Left forelimb (tissue), 1 donor: Measurements from ENCODE around the gene KIF6.
"Not testable (repeated sequence)": the region's sequence is repeated elsewhere in the genome, so short reads cannot be mapped to it uniquely, and the experiment has no call there.

Experiments used
- DNase-seq: peaks from one replicate; pipeline ENCODE4 v3.0.0-alpha.2; 2018; ENCODE audit warnings: low spot score

Gene KIF6

DNA sequence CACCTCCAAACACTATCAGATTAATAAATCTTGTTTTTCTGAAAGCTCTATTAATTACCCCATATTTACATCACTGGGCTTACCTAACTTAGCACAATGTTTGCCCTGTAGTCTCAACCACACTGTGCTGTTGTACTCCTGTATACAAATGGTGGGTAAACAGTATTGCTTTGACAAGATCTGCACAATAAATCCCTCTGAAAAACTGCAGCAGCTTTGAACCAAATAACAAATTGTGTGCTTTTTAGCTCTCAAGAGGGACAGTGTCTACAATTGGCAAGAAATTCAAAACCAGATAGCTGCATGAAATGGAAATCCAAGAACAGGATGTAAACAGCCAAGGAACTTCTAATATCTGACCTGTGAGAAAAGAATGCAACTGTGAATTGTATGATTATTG lies 10.4 kb downstream of the KIF6 start:
- no peak for DNase-seq

DNA sequence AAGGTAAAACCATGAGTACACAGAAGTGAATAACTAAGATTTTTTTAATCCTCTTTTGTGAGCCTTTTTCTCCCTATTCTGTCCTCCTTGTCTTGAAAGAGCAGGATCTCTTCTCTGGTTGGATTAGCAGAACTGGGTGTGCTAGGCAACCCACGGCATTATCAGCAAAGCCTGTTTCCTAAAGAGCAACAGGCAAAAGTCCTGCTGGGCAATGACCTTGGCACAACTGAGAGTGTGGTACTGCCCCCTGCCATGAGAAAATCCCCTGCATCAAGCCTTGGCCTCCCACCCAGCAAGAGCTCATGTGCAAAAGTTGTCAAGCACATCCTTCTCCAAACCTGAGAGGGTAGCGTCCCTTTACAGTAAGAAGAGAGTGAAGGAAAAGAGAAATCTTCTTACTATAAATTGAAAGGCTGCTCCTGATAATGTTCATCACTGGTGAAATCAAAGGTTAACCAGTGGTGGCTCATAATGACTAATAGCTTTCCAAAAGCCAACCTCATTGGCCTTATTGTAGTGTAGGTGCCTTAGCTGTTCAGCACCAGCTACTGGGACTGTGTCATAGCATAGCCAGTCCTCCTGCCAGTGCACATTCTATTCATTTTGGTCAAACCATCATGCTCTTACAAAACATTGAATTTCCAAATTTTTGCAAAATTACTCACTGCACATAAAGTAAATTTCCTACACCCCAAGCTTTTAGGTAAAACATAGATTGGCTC lies 17.1 kb downstream of the KIF6 start:
- DNase-seq: no peak

DNA sequence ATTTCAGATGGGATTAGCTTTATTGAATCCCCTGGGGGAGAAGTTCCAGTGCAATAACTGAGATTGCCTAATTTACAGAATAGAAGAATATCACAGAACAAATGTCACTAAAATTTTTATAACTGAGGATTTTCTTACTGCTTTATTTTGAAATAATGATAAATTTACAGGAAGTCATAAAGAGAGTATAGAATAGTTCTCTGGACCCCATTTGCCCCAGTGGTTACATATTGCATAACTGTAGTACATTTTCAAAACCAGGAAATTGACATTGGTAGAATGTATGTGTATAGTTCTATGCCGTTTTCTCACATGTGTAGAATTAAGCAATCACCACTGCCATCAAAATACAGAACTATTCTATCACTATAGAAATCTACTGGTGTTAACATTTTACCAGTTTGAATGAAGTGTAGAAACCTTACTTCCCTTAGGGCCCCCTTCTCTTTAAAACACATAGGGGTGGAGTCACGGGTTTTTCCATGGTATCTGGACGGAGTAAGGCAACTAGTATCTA lies 18.3 kb downstream of the KIF6 start:
- no peak for DNase-seq

DNA sequence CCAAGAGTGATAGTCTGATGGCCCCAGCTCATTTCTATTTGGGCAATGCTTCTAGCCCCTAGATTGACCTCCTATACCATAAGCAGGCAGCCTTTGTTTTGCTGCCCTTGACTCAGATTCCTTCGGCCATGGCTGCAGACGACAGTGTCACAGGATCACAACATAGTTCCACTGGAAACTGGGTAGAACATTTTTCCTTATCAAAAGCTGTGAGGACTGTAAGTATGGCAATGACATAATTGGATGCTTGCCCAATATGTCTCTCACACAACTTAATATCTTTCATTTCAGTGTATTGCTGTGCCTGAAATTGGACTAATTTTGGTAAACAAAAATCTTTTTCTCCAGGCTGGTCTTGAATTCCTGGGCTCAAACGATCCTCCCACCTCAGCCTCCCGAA lies 22.9 kb downstream of the KIF6 start:
- DNase-seq: no peak

DNA sequence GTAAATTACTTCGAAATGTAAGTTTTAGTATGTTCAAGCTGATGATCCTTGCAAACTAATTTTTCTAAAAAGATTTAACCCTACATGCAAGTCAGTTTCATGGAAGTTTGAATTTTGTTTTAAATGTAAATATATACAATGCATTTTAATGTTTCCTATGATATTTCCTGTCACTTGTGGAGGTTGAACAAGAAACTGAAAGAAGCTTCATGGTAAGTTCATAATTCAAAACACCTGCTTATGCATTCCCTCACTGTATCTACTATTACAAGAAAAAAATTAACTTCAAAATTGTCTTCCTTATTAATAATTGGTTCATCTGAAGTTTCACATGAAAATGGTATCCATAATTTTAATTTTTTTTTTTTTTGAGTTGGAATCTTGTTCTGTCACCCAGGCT lies 24.8 kb downstream of the KIF6 start:
- no peak for DNase-seq

DNA sequence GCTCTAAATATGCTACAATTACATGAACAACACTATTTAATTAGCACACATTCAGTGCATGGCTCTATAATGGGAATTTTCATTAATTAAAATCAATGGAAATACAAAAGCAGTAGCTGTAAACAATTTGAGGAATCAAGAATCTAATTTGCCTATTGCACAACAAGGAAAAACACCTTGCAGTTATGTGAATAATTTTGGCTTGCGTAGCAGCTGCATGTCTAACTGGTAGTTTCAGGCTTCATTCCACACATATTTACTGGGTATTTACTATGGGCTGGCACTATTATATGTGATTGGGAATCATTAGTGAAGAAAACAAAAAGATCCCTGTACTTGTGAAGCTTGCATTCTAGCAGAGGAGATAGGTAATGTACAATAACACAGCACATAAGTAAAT lies 26.4 kb downstream of the KIF6 start:
- DNase-seq: no peak

DNA sequence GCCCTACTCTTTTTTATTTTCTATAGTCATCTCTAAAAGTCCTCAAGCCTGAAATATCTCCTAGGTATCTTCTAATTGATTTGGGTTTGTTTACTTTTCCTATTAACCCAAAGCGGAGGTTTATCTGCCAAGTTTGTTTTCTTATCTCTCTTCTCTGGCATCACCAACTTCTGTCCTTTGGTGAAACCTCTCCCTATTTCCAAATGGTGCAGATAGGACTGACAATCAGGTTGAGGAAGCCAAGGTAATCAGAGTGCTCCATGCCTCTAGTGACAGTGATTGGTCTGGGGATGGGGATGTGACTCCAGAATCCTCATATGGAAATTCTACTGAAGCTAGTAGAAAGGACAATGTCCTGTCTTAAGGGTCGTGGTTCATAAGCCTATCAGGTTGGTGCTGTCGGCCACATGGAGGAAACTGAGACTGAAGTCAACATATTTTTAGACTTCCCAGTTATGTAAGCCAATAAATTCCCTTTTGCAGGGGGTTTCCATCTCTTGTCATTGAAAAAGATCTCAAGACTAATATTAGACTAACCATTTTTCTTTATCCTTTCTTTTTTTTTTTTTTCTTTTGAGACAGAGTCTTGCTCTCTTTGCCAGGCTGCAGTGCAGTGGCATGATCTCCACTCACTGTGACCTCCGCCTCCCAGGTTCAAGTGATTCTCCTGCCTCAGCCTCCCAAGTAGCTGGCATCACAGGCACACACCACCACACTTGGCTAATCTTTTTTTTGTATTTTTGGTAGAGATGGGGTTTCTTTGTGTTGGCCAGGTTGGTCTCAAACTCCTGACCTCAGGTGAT lies 28.0 kb downstream of the KIF6 start:
- no peak for DNase-seq

DNA sequence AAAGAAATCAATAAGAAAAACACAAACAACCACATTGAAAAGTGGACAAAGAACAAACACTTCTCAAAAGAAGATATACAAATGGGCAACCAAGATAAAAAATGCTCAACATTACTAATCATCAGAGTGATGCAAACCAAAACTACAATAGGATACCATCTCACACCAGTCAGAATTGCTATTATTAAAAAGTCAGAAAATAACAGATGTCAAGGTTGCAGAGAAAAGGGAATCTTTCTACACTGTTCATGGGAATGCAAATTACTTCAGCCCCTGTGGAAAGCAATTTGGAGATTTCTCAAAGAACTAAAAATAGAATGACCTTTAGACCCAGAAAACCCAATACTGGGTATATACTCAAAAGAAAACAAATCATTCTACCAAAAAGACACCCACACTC lies 29.8 kb downstream of the KIF6 start:
- DNase-seq: no peak

DNA sequence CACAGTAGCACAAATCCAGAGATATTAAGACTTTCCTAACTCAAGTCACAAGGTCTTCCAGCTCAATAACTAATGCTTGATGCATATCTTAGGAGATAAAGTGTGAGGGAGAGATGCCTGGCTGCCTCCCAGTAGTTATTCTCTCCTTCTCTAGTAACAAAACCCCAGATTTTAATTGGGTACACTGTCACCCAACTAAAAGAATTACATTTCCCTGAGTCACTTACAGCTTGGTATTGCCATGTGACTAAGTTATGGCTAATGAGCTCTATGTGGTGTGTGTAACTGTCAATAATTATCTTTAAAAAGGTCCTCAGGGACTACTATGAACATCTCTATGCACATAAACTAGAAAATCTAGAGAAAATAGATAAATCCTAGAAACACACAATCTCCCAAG lies 32.0 kb downstream of the KIF6 start:
- DNase-seq: no peak

DNA sequence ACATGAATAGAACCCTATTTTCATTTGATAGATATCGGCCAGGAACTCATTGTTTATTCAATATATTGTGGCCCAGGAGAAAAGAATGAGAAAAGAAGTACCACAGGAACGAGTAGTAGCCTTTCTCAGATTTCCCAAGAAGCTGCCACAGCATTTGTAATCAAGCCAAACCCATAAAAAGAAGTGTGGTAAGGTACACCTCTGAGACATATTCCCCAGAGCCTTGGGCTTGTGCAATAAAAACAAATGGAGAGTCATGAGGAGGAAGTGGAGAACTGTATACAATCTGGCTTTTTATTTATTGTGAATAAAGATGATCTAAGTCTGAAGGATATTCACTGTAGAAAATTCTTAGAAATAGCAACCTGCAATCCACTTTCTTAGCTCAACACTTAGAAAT lies 36.7 kb downstream of the KIF6 start:
- DNase-seq: no peak

DNA sequence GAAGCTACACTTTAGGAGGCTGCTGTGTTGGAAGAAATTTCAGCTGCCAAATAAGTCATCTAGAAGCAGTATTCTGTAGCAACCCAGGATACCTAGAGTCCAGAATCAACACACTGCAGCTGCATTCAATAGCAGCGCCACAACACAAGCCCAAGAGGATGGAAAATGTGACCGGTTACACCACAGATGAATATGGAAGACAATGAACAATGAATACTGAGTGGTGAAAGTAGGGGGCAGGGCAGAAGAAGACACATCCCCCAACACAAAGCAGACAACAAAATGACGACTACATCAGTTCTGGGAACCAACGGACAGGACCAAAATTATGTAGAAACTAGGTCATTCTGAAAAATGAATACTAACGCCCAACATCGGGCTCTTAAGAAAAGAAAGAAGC lies 38.2 kb downstream of the KIF6 start:
- DNase-seq: no peak

DNA sequence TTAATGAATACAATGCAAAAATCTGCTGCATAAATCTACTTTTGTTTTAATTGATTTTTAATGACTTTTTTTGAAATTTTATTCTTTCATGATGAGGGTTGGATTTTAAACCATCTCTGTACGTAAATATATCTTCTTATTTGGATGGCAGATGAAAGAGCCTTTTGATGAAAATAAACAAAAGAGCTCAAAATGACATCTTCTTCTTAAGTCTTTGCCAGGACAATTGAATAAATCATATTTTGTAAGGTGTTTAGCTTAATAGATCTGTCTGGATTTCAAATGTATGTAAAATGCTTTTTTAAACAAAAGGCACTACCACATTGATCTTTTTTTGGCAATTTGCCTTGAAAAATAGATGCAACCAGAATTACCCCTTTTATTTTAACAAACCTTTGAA lies 39.3 kb downstream of the KIF6 start:
- no peak for DNase-seq

DNA sequence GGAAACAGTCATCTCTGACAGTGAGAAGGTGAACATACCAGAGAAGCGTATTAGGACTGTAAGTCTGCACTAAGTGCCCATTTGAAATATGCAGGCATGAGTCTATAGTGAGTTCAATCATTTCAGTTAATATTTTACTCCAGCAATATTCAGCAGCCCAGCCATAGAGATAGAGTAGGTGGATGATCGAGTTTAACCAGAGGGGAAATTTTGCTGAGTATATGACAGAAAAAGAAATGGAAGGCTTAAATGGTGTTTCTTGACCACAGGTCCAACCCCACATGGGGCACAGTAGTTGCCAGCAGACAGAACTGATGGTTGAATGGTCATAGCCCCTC lies 39.8 kb downstream of the KIF6 start:
- no peak for DNase-seq

DNA sequence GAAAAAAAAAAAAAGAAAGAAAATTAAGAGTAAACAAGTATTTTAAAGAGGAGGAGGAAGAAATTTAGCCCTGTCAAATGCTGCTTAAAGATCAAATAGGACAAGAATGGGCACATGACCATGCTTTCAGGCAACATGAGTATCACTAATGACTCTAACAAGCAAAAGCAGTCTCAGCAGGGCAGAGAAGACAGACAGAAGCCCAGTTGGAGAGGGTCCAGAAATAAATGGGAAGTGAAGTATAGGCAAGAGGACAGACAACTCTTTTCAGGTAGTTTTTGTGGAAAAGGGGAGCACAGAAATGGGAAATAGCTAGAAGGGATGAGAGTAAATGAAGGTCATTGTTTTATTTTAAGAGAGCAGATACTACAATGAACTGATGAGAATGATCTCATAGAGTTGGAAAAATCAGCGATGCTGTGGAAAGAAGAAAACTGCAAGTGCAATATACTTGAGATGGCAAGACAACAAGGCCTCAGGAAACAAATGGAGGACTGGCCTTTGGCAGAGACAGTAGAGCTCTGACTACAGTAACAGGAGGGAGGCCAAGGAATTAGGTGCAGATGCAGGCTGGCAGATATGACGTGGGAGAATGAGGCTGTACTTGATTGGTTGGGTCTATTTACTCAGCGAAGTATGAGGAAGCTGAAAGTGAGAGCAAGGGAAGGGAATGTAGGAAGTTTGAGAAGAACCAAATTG lies 40.3 kb downstream of the KIF6 start:
- DNase-seq: no peak

DNA sequence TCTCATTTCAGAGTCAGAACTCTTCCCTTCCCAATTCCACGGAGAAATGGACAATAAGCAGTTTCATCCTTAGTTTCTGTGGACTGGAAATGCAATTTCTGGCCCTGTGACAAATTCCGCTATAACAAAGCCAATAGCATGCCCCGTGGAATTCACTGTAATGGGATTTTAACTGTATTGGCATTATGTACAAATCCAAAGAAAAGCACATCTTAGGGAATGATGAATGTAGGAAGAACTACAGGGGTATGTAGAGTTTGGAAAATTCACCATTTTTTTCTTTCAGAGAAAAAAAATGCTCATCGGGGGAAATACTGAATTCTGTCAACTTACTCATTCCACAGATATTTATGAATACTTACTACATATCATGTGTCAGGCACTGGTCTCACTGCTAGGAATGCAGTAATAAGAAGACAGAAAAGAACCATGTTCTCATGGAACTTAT lies 43.5 kb downstream of the KIF6 start:
- no peak for DNase-seq

DNA sequence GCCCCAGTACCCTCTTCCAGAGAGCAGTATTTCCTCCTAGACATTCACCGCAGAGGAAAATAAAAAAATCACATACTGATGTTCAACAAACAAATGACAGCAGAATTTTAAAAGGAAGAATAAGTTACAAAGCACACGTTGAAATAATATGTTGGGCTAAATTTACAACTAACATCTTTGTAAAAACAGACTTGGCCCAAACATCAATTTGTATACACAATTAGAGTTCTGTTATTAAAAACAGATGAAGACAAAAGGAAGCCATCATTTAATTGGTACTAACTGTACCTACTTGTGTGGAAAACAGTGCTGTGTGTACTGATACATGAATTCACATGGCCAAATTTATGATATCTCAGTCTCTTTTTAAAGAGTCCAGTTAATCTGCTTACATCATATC lies 46.3 kb downstream of the KIF6 start:
- DNase-seq: no peak

DNA sequence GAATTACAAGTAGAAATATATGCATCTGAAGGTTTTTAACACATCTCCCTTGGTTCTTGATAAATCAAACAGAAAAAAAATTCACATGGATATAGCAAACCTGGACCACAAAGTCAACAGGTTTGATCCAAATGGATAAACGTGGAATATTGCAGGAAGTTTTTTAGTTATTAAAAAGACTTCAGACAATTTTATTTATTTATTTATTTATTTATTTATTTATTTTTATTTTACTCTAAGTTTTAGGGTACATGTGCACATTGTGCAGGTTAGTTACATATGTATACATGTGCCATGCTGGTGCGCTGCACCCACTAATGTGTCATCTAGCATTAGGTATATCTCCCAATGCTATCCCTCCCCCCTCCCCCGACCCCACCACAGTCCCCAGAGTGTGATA lies 47.9 kb downstream of the KIF6 start:
- DNase-seq: not testable (repeated sequence)

DNA sequence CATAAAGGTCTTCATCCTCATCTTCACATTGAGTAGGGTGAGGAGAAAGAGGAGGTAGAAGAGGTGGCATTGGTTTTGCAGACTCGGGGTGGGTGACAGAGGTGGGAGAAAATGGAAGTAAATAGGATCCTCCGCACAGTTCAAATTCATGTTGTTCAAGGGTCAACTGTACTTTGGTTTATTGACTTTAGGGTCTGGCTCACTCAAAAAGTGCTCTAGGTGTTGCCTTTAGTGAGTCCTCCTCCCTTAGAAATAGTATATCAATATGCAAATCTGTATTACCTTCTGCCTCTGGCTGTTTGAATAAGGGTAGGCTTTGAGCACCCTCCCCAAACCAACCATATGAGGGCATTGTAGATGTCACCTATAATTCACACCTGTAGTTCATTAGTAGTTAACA lies 54.7 kb downstream of the KIF6 start:
- no peak for DNase-seq

DNA sequence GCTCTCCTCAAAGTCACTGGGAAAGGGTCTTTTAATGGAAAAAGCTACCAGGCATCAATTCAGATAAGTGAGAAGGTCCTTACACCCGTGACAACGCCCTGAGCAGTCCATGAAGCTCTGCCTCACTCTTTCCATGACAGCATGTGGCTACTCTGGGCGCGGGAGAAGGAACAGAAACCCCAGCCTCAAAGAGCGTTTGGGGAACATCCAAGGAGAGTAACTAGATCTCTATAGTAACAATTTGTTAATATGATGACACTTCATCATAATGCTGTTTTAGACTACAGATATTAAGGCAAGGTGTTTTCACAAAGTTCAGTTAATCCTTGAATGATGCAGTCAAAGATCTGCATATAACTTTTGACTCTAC lies 55.2 kb downstream of the KIF6 start:
- no peak for DNase-seq

DNA sequence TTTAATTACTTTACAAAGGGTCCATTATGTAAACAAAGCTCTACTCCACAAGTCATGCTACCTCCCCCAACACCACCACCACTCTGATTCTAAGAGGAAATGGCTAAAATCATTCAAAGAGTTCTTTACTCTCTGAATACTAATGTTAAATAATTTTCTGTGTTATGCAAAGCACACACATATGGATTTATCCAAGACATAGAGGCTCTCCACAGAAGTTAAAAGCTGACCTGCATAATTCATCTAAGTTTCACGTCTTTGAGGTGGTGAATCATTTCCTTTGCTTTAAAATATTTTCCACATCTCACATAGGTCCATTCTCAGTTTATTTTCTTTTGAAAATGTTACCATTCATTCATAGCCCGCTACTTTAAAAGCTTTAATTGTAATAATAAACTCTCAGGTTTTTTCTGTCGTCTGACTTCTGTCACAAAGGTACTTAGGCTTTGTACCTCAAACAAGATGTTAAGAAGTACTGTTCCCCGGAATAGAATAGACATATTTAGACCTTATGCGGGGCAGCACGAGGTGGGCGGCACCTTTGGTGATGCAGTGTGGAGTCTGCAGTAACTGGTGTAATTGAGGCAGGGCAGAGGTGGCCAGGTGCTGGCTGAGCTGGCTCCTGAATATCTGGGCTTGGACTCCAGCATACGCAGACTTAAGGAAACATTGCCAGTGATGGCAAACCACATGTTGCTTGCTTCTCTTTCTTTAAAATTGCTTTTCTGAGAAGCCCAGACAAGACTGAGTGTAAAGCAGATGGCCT lies 55.8 kb downstream of the KIF6 start:
- DNase-seq: no peak

DNA sequence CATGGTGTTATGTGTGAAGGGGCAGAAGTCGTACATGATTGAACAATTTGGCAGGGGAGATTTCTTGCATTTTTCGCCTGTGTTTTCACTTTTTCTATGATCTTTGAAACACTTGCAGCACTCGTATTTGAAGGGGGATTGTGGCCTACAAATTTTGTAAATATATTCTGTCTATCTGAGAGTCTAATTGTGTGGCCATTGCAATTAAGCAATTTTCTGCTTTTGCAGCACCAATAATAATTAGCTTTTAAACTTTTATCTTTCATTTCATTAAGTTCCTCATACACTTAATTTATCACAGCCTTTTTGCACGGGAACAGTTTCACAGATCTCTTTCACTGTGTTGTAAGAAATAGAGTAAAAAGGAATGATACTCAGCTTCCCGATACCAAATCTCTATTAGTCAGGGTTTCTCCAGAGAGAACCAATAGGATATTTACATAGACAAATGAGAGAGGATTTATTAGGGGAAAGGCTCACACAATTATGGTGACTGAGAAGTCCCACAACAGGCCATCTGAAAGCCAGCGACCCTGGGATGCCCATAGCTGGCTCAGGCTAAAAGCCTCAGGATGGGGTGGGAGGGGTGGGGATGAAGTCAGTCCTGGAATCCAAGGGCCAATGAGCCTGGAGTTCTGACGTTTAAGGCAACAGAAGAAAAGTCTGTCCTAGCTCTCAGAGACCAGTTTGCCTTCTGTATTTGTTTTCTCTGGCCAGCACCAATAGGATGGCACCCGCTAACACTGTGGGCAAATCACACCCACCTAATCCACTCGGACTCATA lies 58.3 kb downstream of the KIF6 start:
- DNase-seq: no peak

DNA sequence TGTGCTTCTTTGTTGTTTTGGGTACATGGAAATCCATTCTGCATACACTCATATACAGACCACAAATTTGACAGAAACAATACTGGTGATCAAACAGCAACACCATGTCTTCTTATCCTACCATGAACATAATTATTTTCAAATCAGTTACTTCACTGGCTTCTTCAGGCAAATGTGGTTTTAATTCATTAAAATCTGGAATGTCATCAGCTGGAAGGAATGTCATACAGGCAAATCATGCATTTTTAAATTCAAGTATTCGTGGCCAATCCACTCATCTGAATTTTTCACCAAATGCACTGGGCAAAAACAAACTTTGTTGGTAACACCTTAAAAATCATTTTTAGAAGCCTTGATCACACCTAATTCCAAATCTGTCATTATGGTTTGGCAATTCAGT lies 59.3 kb downstream of the KIF6 start:
- DNase-seq: no peak
